GM12878 (cell line): ENCODE data around the gene PPP4C. TPM values are rescaled to one million over a fixed set of nuclear protein-coding genes. Genes with fewer than 3 reads are reported as not detected.

Experiments used
- ETV6 ChIP-seq, 2 experiments: fragments of 450-650 bp in 1 of 2; IDR thresholded peaks in 1 of 2; conservative IDR thresholded peaks in 1 of 2; 2 replicates each; pipeline ENCODE4 v1.6.1; 2014; ENCODE audit warnings: antibody characterized with exemption in 1 of 2, borderline replicate concordance in 1 of 2, low read depth in 1 of 2, mild to moderate bottlenecking in 1 of 2, moderate library complexity in 1 of 2
- FOXK2 ChIP-seq: fragments of 450-650 bp; IDR thresholded peaks from 2 replicates; pipeline ENCODE4 v1.6.1; 2017; ENCODE audit warnings: mild to moderate bottlenecking, moderate library complexity
- HDAC6 ChIP-seq: fragments of 200-600 bp; sonication (generic); IDR thresholded peaks from one replicate; pipeline ENCODE4 v1.8.0; 2017; ENCODE audit warnings: antibody characterized with exemption; ENCODE audit not compliant: unreplicated experiment
- HDGF ChIP-seq: fragments of 450-650 bp; IDR thresholded peaks from 2 replicates; pipeline ENCODE4 v1.6.1; 2016; ENCODE audit warnings: antibody characterized with exemption
- MXI1 ChIP-seq: fragments of 150-350 bp; IDR thresholded peaks from 2 replicates; pipeline ENCODE4 v1.6.1; 2011; ENCODE audit warnings: low read depth, mild to moderate bottlenecking, inconsistent platforms, low read length, improper control_type of control experiment
- RAD21 ChIP-seq: IDR thresholded peaks from 2 replicates; pipeline ENCODE4 v1.6.1; 2011; ENCODE audit warnings: mild to moderate bottlenecking, low read depth, low read length, moderate library complexity; ENCODE audit not compliant: insufficient read depth
- RBBP5 ChIP-seq: fragments of 200-600 bp; sonication (generic); conservative IDR thresholded peaks from 2 replicates; pipeline ENCODE4 v1.6.1; 2016
- RCOR1 ChIP-seq: conservative IDR thresholded peaks from 2 replicates; pipeline ENCODE4 v1.6.1; 2012; ENCODE audit warnings: low read depth, low read length, improper control_type of control experiment
- RFX5 ChIP-seq: IDR thresholded peaks from 2 replicates; pipeline ENCODE4 v1.6.1; 2011; ENCODE audit warnings: low read depth, low read length, improper control_type of control experiment
- SMARCA5 ChIP-seq: fragments of 450-650 bp; IDR thresholded peaks from 2 replicates; pipeline ENCODE4 v1.6.1; 2017; ENCODE audit warnings: mild to moderate bottlenecking
- SREBF1 ChIP-seq: IDR thresholded peaks from 2 replicates; pipeline ENCODE4 v1.6.1; 2012; ENCODE audit warnings: mild to moderate bottlenecking, low read length
- SRF ChIP-seq, 2 experiments: IDR thresholded peaks; 2 replicates each; pipeline ENCODE4 v1.6.1; 2011; ENCODE audit warnings: low read depth in 2 of 2, low read length in 2 of 2, mild to moderate bottlenecking in 1 of 2, moderate library complexity in 1 of 2
- STAT1 ChIP-seq: fragments of 450-650 bp; conservative IDR thresholded peaks from 2 replicates; pipeline ENCODE4 v1.6.1; 2014; ENCODE audit warnings: antibody characterized with exemption, mild to moderate bottlenecking
- TCF3 ChIP-seq: IDR thresholded peaks from 2 replicates; pipeline ENCODE4 v1.6.1; 2012; ENCODE audit warnings: low read depth, mild to moderate bottlenecking, low read length, borderline replicate concordance; ENCODE audit not compliant: insufficient read depth
- YY1 ChIP-seq: IDR thresholded peaks from 2 replicates; pipeline ENCODE4 v1.6.1; 2011; ENCODE audit warnings: low read depth, mild to moderate bottlenecking, low read length
- ZNF24 ChIP-seq: fragments of 450-650 bp; IDR thresholded peaks from 2 replicates; pipeline ENCODE4 v1.6.1; 2017; ENCODE audit warnings: antibody characterized with exemption, mild to moderate bottlenecking
- ZNF274 ChIP-seq: IDR thresholded peaks from one replicate; pipeline ENCODE4 v1.8.0; 2011; ENCODE audit not compliant: insufficient read length, insufficient read depth
- polyA plus RNA-seq, 11 experiments: library from polyadenylated mRNA; depleted of rRNA in 4 of 11; unstranded in 6 of 11; stranded (reverse) in 5 of 11; fragments of >200 nt; fragmentation: Nextera tagmentation in 4 of 11; fragmentation: Illumina TruSeq in 1 of 11; extraction: Ambion mirVana in 4 of 11; extraction: Trizol in 1 of 11; gene quantifications; 1 replicate in 1 of 11; 2 replicates in 10 of 11; pipeline versions ENCODE4 v1.2.1 to v1.2.3, GENCODE V29; 2011 to 2016; ENCODE audit warnings: inconsistent platforms in 2 of 11, missing spikeins in 2 of 11, low read depth in 1 of 11
- total RNA-seq, 4 experiments: library from RNA; depleted of rRNA in 3 of 4; stranded (reverse); fragments of >200 nt in 3 of 4; fragmentation: Illumina TruSeq in 1 of 4; extraction: Trizol in 1 of 4; gene quantifications; 2 replicates each; pipeline versions ENCODE4 v1.2.1 to v1.2.3, GENCODE V29; 2013 to 2021
- TF ChIP-seq, protein P1 (sequence below): fragments of 150-350 bp; IDR thresholded peaks from 2 replicates; pipeline ENCODE4 v1.6.1; 2014; ENCODE audit warnings: mild to moderate bottlenecking, low read depth, low read length
- TF ChIP-seq, protein P2 (sequence below): fragments of 450-650 bp; conservative IDR thresholded peaks from 2 replicates; pipeline ENCODE4 v1.6.1; 2017; ENCODE audit warnings: mild to moderate bottlenecking, moderate library complexity
- TF ChIP-seq, protein P3 (sequence below): fragments of 450-650 bp; formaldehyde crosslinking; IDR thresholded peaks from 2 replicates; pipeline ENCODE4 v1.4.0; 2022; ENCODE audit warnings: mild to moderate bottlenecking, moderate library complexity
- TF ChIP-seq, protein P4 (sequence below): IDR thresholded peaks from 2 replicates; pipeline ENCODE4 v1.6.1; 2011; ENCODE audit warnings: low read depth, low read length, improper control_type of control experiment, borderline replicate concordance
- TF ChIP-seq, protein P5 (sequence below): fragments of 450-650 bp; IDR thresholded peaks from 2 replicates; pipeline ENCODE4 v1.6.1; 2016; ENCODE audit warnings: mild to moderate bottlenecking

Gene PPP4C
- total and polyA plus RNA-seq, 10 of the 15 experiments (the other 5 are each of a cell fraction or from before 2014, with no cell fraction given), result 2.7 to 240 (median 124) TPM

DNA sequence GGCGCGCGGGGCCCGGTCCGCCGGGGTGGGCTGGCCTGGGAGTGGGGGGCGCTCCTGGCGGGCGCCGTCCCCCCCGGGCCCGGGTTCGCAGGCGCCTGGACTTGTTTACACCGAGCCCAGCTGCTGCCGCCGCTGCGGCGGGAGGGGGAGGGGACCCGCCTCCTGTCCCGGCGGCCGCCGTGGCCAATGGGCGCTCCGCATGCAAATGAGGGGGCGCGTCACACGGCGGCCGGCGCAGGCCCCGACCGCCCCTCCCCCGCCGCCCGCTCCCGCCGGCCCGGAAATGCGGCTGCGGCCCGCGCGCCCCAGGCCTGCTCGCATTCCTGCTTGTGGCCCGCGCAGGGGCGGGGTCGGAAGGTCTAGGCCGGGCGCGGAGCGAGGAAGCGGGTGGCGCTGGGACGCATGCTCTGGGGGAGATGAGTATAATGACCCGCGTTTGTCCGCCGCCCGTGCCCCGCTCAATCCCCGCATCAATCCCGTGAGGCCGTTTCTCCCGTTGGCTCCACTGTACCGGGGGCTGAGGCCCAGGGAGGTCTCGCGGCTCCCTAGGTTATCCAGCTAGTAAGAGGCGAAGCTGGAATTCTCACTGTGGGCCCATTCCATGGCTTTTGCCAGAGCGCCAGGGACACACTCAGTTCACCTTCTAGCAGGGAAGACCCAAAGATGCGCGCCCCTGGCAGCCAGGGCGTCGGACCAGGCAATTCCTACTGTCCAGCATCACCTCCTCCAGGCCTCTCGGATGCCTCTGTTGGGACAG, 20.5 kb downstream of the PPP4C start, which contains the start of gene YPEL3 (continued):
- TF ChIP-seq, protein P1, sequence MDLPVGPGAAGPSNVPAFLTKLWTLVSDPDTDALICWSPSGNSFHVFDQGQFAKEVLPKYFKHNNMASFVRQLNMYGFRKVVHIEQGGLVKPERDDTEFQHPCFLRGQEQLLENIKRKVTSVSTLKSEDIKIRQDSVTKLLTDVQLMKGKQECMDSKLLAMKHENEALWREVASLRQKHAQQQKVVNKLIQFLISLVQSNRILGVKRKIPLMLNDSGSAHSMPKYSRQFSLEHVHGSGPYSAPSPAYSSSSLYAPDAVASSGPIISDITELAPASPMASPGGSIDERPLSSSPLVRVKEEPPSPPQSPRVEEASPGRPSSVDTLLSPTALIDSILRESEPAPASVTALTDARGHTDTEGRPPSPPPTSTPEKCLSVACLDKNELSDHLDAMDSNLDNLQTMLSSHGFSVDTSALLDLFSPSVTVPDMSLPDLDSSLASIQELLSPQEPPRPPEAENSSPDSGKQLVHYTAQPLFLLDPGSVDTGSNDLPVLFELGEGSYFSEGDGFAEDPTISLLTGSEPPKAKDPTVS, result no peak
- TF ChIP-seq ZNF274 (no peak), MXI1 (no peak), ZNF24 (no peak), RAD21 (no peak), FOXK2 (peak; percentile 44; the same call in 1 of the 2 replicates), STAT1 (no peak), ETV6 (conservative IDR thresholded peaks at IDR 0.05 in 1 of 2, IDR thresholded peaks at IDR 0.05 in 1 of 2; ENCODE audit: borderline replicate concordance in 1 of 2, low read depth in 1 of 2) (no peak), YY1 (no peak), SMARCA5 (no peak), HDAC6 (no peak), HDGF (peak; percentile 59; the same call in 1 of the 2 replicates), SRF (IDR thresholded peaks at IDR 0.05; ENCODE audit: low read depth in 2 of 2, low read length in 2 of 2) (no peak), RBBP5 (no peak), TCF3 (peak; percentile 77), RFX5 (no peak), SREBF1 (no peak), RCOR1 (no peak)
- TF ChIP-seq, protein P2, sequence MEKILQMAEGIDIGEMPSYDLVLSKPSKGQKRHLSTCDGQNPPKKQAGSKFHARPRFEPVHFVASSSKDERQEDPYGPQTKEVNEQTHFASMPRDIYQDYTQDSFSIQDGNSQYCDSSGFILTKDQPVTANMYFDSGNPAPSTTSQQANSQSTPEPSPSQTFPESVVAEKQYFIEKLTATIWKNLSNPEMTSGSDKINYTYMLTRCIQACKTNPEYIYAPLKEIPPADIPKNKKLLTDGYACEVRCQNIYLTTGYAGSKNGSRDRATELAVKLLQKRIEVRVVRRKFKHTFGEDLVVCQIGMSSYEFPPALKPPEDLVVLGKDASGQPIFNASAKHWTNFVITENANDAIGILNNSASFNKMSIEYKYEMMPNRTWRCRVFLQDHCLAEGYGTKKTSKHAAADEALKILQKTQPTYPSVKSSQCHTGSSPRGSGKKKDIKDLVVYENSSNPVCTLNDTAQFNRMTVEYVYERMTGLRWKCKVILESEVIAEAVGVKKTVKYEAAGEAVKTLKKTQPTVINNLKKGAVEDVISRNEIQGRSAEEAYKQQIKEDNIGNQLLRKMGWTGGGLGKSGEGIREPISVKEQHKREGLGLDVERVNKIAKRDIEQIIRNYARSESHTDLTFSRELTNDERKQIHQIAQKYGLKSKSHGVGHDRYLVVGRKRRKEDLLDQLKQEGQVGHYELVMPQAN, result peak; percentile 82
- TF ChIP-seq, protein P3, sequence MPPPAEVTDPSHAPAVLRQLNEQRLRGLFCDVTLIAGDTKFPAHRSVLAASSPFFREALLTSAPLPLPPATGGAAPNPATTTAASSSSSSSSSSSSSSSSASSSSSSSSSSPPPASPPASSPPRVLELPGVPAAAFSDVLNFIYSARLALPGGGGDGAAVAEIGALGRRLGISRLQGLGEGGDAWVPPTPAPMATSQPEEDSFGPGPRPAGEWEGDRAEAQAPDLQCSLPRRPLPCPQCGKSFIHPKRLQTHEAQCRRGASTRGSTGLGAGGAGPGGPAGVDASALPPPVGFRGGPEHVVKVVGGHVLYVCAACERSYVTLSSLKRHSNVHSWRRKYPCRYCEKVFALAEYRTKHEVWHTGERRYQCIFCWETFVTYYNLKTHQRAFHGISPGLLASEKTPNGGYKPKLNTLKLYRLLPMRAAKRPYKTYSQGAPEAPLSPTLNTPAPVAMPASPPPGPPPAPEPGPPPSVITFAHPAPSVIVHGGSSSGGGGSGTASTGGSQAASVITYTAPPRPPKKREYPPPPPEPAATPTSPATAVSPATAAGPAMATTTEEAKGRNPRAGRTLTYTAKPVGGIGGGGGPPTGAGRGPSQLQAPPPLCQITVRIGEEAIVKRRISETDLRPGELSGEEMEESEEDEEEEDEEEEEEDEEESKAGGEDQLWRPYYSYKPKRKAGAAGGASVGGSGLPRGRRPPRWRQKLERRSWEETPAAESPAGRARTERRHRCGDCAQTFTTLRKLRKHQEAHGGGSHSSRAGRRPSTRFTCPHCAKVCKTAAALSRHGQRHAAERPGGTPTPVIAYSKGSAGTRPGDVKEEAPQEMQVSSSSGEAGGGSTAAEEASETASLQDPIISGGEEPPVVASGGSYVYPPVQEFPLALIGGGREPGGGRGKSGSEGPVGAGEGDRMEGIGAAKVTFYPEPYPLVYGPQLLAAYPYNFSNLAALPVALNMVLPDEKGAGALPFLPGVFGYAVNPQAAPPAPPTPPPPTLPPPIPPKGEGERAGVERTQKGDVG (CRISPR knock-in tag), result no peak
- TF ChIP-seq, protein P4, sequence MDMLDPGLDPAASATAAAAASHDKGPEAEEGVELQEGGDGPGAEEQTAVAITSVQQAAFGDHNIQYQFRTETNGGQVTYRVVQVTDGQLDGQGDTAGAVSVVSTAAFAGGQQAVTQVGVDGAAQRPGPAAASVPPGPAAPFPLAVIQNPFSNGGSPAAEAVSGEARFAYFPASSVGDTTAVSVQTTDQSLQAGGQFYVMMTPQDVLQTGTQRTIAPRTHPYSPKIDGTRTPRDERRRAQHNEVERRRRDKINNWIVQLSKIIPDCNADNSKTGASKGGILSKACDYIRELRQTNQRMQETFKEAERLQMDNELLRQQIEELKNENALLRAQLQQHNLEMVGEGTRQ, result no peak
- TF ChIP-seq, protein P5, sequence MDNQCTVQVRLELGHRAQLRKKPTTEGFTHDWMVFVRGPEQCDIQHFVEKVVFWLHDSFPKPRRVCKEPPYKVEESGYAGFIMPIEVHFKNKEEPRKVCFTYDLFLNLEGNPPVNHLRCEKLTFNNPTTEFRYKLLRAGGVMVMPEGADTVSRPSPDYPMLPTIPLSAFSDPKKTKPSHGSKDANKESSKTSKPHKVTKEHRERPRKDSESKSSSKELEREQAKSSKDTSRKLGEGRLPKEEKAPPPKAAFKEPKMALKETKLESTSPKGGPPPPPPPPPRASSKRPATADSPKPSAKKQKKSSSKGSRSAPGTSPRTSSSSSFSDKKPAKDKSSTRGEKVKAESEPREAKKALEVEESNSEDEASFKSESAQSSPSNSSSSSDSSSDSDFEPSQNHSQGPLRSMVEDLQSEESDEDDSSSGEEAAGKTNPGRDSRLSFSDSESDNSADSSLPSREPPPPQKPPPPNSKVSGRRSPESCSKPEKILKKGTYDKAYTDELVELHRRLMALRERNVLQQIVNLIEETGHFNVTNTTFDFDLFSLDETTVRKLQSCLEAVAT, result peak; percentile 97
